HepG2 (cell line): Measurements from ENCODE around the gene VPS29.

Experiments
- POLR2A ChIP-seq, 2 experiments: IDR thresholded peaks; 2 replicates each; pipeline ENCODE4 v1.6.1; 2011; ENCODE audit warnings: low read depth in 2 of 2, low read length in 2 of 2, mild to moderate bottlenecking in 1 of 2, moderate library complexity in 1 of 2; ENCODE audit not compliant: insufficient read depth in 1 of 2
- ZHX1 ChIP-seq: sonication (generic); formaldehyde crosslinking; IDR thresholded peaks from 2 replicates; pipeline ENCODE4 v1.8.1; 2022; ENCODE audit warnings: low read depth, mild to moderate bottlenecking, missing genetic modification reagents
- ZNF639 ChIP-seq: conservative IDR thresholded peaks from 2 replicates; pipeline ENCODE4 v1.6.1; 2018; ENCODE audit warnings: missing genetic modification reagents
- ZNF670 ChIP-seq: sonication (generic); formaldehyde crosslinking; IDR thresholded peaks from 2 replicates; pipeline ENCODE4 v1.8.0; 2022; ENCODE audit warnings: mild to moderate bottlenecking, missing genetic modification reagents, borderline replicate concordance
- TF ChIP-seq, protein P1 (sequence below): sonication (generic); formaldehyde crosslinking; IDR thresholded peaks from 2 replicates; pipeline ENCODE4 v1.5.0; 2020; ENCODE audit warnings: mild to moderate bottlenecking, missing genetic modification reagents, moderate library complexity

- TF ChIP-seq ZNF670 (CRISPR knock-in tag), result no peak
- TF ChIP-seq, protein P1, sequence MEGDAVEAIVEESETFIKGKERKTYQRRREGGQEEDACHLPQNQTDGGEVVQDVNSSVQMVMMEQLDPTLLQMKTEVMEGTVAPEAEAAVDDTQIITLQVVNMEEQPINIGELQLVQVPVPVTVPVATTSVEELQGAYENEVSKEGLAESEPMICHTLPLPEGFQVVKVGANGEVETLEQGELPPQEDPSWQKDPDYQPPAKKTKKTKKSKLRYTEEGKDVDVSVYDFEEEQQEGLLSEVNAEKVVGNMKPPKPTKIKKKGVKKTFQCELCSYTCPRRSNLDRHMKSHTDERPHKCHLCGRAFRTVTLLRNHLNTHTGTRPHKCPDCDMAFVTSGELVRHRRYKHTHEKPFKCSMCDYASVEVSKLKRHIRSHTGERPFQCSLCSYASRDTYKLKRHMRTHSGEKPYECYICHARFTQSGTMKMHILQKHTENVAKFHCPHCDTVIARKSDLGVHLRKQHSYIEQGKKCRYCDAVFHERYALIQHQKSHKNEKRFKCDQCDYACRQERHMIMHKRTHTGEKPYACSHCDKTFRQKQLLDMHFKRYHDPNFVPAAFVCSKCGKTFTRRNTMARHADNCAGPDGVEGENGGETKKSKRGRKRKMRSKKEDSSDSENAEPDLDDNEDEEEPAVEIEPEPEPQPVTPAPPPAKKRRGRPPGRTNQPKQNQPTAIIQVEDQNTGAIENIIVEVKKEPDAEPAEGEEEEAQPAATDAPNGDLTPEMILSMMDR (CRISPR knock-in tag), result no peak
- TF ChIP-seq ZNF639 (CRISPR knock-in tag), result no peak
- TF ChIP-seq ZHX1 (CRISPR knock-in tag), result no peak
- no peak for TF ChIP-seq POLR2A (IDR thresholded peaks at IDR 0.05; ENCODE audit: insufficient read depth in 1 of 2, low read depth in 2 of 2, low read length in 2 of 2)
Measured at GRCh38 chr12:110530511-110530910, 28.6 kb upstream of the VPS29 start.
